Gastroesophageal sphincter (tissue), 4 donors: ENCODE data around the gene SELENOI. TPM values are rescaled to one million over a fixed set of nuclear protein-coding genes. Genes with fewer than 3 reads are reported as not detected.
A peak's percentile ranks its signal among the peaks of the same experiment; 100 is the strongest.
"Not testable (repeated sequence)": the region's sequence is repeated elsewhere in the genome, so short reads cannot be mapped to it uniquely, and the experiment has no call there.

ENCODE experiments used
- ATAC-seq: fragments of 150-250 bp; one replicate; pipeline ENCODE4 v1.9.1; 2016; ENCODE audit warnings: mild to moderate bottlenecking, moderate library complexity
- H3K27ac ChIP-seq, 4 donors: fragments of 200-600 bp; sonication (generic) in 3 of 4; 1 replicate in 3 of 4; 2 replicates in 1 of 4; pipeline ENCODE4 v1.5.1; 2016 to 2019
- H3K27me3 ChIP-seq: fragments of 200-600 bp; sonication (generic); one replicate; pipeline ENCODE4 v1.5.1; 2019
- H3K36me3 ChIP-seq, 2 donors: fragments of 200-600 bp; sonication (generic); one replicate each; pipeline ENCODE4 v1.5.1; 2019; ENCODE audit warnings: control low read depth in 1 of 2
- H3K4me1 ChIP-seq, 3 donors: fragments of 200-600 bp; sonication (generic); 1 replicate in 2 of 3; 2 replicates in 1 of 3; pipeline ENCODE4 v1.5.1; 2016 to 2019; ENCODE audit warnings: control low read depth in 2 of 3
- H3K4me3 ChIP-seq, 2 donors: fragments of 200-600 bp; sonication (generic); one replicate each; pipeline ENCODE4 v1.5.1; 2019; ENCODE audit warnings: mild to moderate bottlenecking in 1 of 2, moderate library complexity in 1 of 2
- H3K9me3 ChIP-seq, 3 donors: fragments of 200-600 bp; sonication (generic); one replicate each; pipeline ENCODE4 v1.5.1; 2017 to 2019; ENCODE audit warnings: control low read depth in 2 of 3
- CTCF ChIP-seq, 4 experiments: fragments of 200-600 bp in 2 of 4; fragments of 450-650 bp in 2 of 4; sonication (generic) in 1 of 4; IDR thresholded peaks; one replicate each; pipeline ENCODE4 v1.5.1; 2017 to 2019; ENCODE audit warnings: antibody characterized with exemption in 4 of 4, mild to moderate bottlenecking in 2 of 4, moderate library complexity in 2 of 4
- EP300 ChIP-seq: sonication (generic); formaldehyde crosslinking; IDR thresholded peaks from one replicate; pipeline ENCODE4 v1.6.1; 2017; ENCODE audit warnings: antibody characterized with exemption, mild to moderate bottlenecking
- POLR2A ChIP-seq, 2 donors: fragments of 450-650 bp; IDR thresholded peaks; one replicate each; pipeline ENCODE4 v1.6.1; 2017; ENCODE audit warnings: antibody characterized with exemption in 2 of 2, mild to moderate bottlenecking in 2 of 2, moderate library complexity in 1 of 2
- POLR2AphosphoS5 ChIP-seq: sonication (generic); formaldehyde crosslinking; IDR thresholded peaks from one replicate; pipeline ENCODE4 v1.6.1; 2017; ENCODE audit warnings: antibody characterized with exemption
- WGBS, 2 donors: methylation state at CpG; one replicate each; pipeline ENCODE4 v1.1.5; 2018; ENCODE audit warnings: low coverage in 1 of 2; 5-methylcytosine and 5-hydroxymethylcytosine counted together
- total RNA-seq, 4 donors: library from RNA; depleted of rRNA; stranded (reverse); fragments of >200 nt; gene quantifications; one replicate each; pipeline ENCODE4 v1.1.0, GENCODE V29; 2016

SELENOI gene
- total RNA-seq, 4 donors from 2014 or later, result 7.0 to 10.9 (median 8.7) TPM

- 50 to 54% methylated on average over 4 to 5 of the region's 5 CpGs for whole genome bisulfite sequencing, 2 donors
- Histone ChIP-seq H3K36me3 (no peaks in the 10 kb centered on the region), H3K4me1 (no peaks in the 10 kb centered on the region), H3K27ac (no peak overlapping the region), H3K27me3 (no peaks in the 10 kb centered on the region), H3K4me3 (no peak overlapping the region), H3K9me3 (no peaks in the 10 kb centered on the region)
- no peak for TF ChIP-seq EP300
- no peak for TF ChIP-seq POLR2A (IDR thresholded peaks at IDR 0.05)
- no peak for TF ChIP-seq POLR2AphosphoS5
- TF ChIP-seq CTCF (IDR thresholded peaks at IDR 0.05), result no peak
- ATAC-seq, result no peak
Observed at GRCh38 chr2:26327291-26328272, 18.4 kb upstream of the SELENOI start.

- H3K27me3 ChIP-seq, H3K4me3 ChIP-seq, H3K9me3 ChIP-seq, ATAC-seq, H3K27ac ChIP-seq, H3K36me3 ChIP-seq, H3K4me1 ChIP-seq: not testable (repeated sequence)
- 87 to 94% methylated on average over 4 of the region's 4 CpGs for WGBS, 2 donors
Observed at GRCh38 chr2:26329083-26329482, 16.9 kb upstream of the SELENOI start.

- peaks cover 0 to 2% (median 0%) of the 10 kb centered on the region in 3 donors for H3K4me1 ChIP-seq
- no peaks in the 10 kb centered on the region for H3K27me3 ChIP-seq
- peak; percentile 91 for ATAC-seq
- H3K36me3 ChIP-seq, result no peaks in the 10 kb centered on the region
- no peaks in the 10 kb centered on the region for H3K9me3 ChIP-seq
- 0% methylated on average over 6 to 7 of the region's 7 CpGs for WGBS, 2 donors
- no peak overlapping the region for H3K27ac ChIP-seq
- no peak for TF ChIP-seq EP300
- no peak for TF ChIP-seq POLR2A (IDR thresholded peaks at IDR 0.05)
- no peak for TF ChIP-seq POLR2AphosphoS5
- peak; percentile 76 to 90 (median 85) for TF ChIP-seq CTCF (IDR thresholded peaks at IDR 0.05)
- H3K4me3 ChIP-seq, result no peak overlapping the region
Observed at GRCh38 chr2:26330114-26330549, 15.8 kb upstream of the SELENOI start.

- Histone ChIP-seq H3K27me3 (no peaks in the 10 kb centered on the region), H3K36me3 (no peaks in the 10 kb centered on the region), H3K27ac (no peak overlapping the region), H3K4me3 (no peak overlapping the region), H3K9me3 (no peaks in the 10 kb centered on the region), H3K4me1 (peaks cover 0 to 5% (median 0%) of the 10 kb centered on the region in 3 donors)
- no peak for ATAC-seq
- TF ChIP-seq POLR2A (IDR thresholded peaks at IDR 0.05) (no peak), CTCF (IDR thresholded peaks at IDR 0.05) (no peak), EP300 (no peak), POLR2AphosphoS5 (no peak)
- WGBS, 2 donors, result 90 to 94% methylated on average over 2 to 3 of the region's 3 CpGs
Observed at GRCh38 chr2:26330604-26331003, 15.3 kb upstream of the SELENOI start.

- WGBS, 2 donors, result 96 to 100% methylated on average over 4 to 5 of the region's 8 CpGs
Observed at GRCh38 chr2:26331321-26331720, 14.6 kb upstream of the SELENOI start.

GRCh38 chr2:26333293-26333692 is 12.7 kb upstream of the SELENOI start:
- no peak for TF ChIP-seq POLR2AphosphoS5
- no peak for TF ChIP-seq POLR2A (IDR thresholded peaks at IDR 0.05)
- TF ChIP-seq EP300, result no peak
- TF ChIP-seq CTCF (IDR thresholded peaks at IDR 0.05), result no peak
- Histone ChIP-seq H3K4me3 (no peak overlapping the region), H3K4me1 (peaks cover 0 to 5% (median 0%) of the 10 kb centered on the region in 3 donors), H3K27ac (no peak overlapping the region), H3K36me3 (no peaks in the 10 kb centered on the region), H3K27me3 (no peaks in the 10 kb centered on the region), H3K9me3 (no peaks in the 10 kb centered on the region)
- 29% methylated on average over 1 of the region's 2 CpGs; no CpG with 5 or more reads in 1 of the 2 donors for whole genome bisulfite sequencing, 2 donors
- ATAC-seq, result no peak

More at GRCh38 chr2:26331321-26331720, 14.6 kb upstream of the SELENOI start:
- H3K4me3 ChIP-seq, H3K9me3 ChIP-seq, H3K36me3 ChIP-seq, H3K27me3 ChIP-seq, H3K27ac ChIP-seq, H3K4me1 ChIP-seq, ATAC-seq: not testable (repeated sequence)
